NB4 (cell line): ENCODE measurements around the gene ARR3.

Experiments used
- TF ChIP-seq, protein P1 (sequence below): IDR thresholded peaks from 2 replicates; pipeline ENCODE4 v1.6.1; 2011; ENCODE audit warnings: low read depth, low read length
- TF ChIP-seq, protein P2 (sequence below): IDR thresholded peaks from one replicate; pipeline ENCODE4 v1.5.1; 2012; ENCODE audit warnings: low read depth, low read length

DNA sequence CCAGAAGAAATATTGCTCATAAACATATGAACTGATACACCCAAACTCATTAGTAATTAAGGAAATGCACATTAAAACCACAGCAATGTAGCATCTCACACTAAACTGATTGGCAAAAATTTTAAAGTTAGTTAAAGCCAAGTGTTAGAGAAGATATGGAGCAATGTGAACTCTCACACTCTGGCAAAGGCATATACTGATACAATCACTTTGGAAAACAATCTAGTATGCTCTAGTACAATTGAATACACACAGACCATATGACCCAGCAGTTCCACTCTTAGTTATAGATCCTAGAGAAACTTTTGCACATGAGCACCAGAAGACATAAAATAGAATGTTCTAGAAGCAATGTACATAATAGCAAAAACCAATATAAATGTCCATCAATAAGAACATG, 42.1 kb upstream of the ARR3 start:
- TF ChIP-seq, protein P1, sequence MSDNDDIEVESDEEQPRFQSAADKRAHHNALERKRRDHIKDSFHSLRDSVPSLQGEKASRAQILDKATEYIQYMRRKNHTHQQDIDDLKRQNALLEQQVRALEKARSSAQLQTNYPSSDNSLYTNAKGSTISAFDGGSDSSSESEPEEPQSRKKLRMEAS = no peak
- TF ChIP-seq, protein P2, sequence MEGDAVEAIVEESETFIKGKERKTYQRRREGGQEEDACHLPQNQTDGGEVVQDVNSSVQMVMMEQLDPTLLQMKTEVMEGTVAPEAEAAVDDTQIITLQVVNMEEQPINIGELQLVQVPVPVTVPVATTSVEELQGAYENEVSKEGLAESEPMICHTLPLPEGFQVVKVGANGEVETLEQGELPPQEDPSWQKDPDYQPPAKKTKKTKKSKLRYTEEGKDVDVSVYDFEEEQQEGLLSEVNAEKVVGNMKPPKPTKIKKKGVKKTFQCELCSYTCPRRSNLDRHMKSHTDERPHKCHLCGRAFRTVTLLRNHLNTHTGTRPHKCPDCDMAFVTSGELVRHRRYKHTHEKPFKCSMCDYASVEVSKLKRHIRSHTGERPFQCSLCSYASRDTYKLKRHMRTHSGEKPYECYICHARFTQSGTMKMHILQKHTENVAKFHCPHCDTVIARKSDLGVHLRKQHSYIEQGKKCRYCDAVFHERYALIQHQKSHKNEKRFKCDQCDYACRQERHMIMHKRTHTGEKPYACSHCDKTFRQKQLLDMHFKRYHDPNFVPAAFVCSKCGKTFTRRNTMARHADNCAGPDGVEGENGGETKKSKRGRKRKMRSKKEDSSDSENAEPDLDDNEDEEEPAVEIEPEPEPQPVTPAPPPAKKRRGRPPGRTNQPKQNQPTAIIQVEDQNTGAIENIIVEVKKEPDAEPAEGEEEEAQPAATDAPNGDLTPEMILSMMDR = no peak
